Upper lobe of left lung (tissue), 4 donors: ENCODE results near the gene NCAPD3.

Experiments
- CTCF ChIP-seq, 6 experiments: fragments of 450-650 bp in 4 of 6; fragments of 200-600 bp in 2 of 6; sonication (generic) in 2 of 6; IDR thresholded peaks; one replicate each; pipeline ENCODE4 v1.5.1; 2016 to 2019; ENCODE audit warnings: antibody characterized with exemption in 6 of 6
- POLR2A ChIP-seq, 4 donors: fragments of 450-650 bp; IDR thresholded peaks; one replicate each; pipeline ENCODE4 v1.5.1; 2016 to 2017; ENCODE audit warnings: antibody characterized with exemption in 4 of 4, mild to moderate bottlenecking in 2 of 4

- no peak for TF ChIP-seq POLR2A (IDR thresholded peaks at IDR 0.05)
- no peak for TF ChIP-seq CTCF (IDR thresholded peaks at IDR 0.05)
These were observed 85.4 kb downstream of the NCAPD3 start for GRCh38 chr11:134138376-134138775.
